ENCODE data around the gene TTC34.

DNA sequence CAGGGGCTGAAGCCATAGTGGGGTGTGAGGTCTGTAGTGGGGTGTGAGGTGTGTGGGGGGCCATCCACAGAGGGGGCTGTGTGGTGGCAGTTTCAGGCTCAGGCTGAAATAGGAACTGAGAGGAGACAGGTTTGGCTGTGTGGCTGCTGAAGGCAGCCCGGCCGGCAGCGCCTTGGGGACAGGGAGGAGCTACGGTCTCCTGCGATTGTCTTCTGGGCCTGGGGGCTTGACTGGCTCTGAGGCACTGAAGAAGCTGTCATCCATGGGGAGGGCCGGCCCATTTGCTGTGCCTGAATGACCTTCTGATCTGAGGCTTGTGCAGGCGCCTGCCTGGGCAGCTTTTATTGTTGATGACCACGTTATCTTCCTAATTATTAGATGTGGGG is 10.0 kb upstream of the TTC34 start:
- TF ChIP-seq, protein P1, sequence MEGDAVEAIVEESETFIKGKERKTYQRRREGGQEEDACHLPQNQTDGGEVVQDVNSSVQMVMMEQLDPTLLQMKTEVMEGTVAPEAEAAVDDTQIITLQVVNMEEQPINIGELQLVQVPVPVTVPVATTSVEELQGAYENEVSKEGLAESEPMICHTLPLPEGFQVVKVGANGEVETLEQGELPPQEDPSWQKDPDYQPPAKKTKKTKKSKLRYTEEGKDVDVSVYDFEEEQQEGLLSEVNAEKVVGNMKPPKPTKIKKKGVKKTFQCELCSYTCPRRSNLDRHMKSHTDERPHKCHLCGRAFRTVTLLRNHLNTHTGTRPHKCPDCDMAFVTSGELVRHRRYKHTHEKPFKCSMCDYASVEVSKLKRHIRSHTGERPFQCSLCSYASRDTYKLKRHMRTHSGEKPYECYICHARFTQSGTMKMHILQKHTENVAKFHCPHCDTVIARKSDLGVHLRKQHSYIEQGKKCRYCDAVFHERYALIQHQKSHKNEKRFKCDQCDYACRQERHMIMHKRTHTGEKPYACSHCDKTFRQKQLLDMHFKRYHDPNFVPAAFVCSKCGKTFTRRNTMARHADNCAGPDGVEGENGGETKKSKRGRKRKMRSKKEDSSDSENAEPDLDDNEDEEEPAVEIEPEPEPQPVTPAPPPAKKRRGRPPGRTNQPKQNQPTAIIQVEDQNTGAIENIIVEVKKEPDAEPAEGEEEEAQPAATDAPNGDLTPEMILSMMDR (conservative IDR thresholded peaks at IDR 0.05 in 1 of 2, IDR thresholded peaks at IDR 0.05 in 1 of 2; ENCODE audit: extremely low read depth in 1 of 2, insufficient read depth in 1 of 2, low read depth in 1 of 2, low read length in 2 of 2), result no peak
- TF ChIP-seq EZH2 (IDR thresholded peaks at IDR 0.05; ENCODE audit: borderline replicate concordance, low read length), result no peak

Measured in mammary epithelial cell (primary cell).